Peyer's patch (tissue), 4 donors: ENCODE measurements around the gene BTLA. TPM values are rescaled to one million over a fixed set of nuclear protein-coding genes. Genes with fewer than 3 reads are reported as not detected.
"Not testable (repeated sequence)": the region's sequence is repeated elsewhere in the genome, so short reads cannot be mapped to it uniquely, and the experiment has no call there.

Source experiments
- DNase-seq, 3 donors: peaks; one replicate each; pipeline ENCODE4 v3.0.0-alpha.2; 2017 to 2019
- H3K27ac ChIP-seq, 4 donors: fragments of 200-600 bp; sonication (generic); one replicate each; pipeline ENCODE4 v1.5.1; 2016 to 2019
- H3K27me3 ChIP-seq, 2 donors: fragments of 200-600 bp; sonication (generic); one replicate each; pipeline ENCODE4 v1.5.1; 2019
- H3K36me3 ChIP-seq, 3 donors: fragments of 200-600 bp; sonication (generic); one replicate each; pipeline ENCODE4 v1.5.1; 2016 to 2019
- H3K4me1 ChIP-seq, 4 donors: fragments of 200-600 bp; sonication (generic); one replicate each; pipeline ENCODE4 v1.5.1; 2016 to 2019
- H3K4me3 ChIP-seq, 4 donors: fragments of 200-600 bp; sonication (generic); 1 replicate in 3 of 4; 2 replicates in 1 of 4; pipeline ENCODE4 v1.5.1; 2016 to 2019; ENCODE audit warnings: mild to moderate bottlenecking in 1 of 4
- H3K9me3 ChIP-seq, 4 donors: fragments of 200-600 bp; sonication (generic); one replicate each; pipeline ENCODE4 v1.5.1; 2016 to 2019; ENCODE audit warnings: mild to moderate bottlenecking in 1 of 4
- POLR2A ChIP-seq, 2 donors: fragments of 450-650 bp; IDR thresholded peaks; one replicate each; pipeline ENCODE4 v1.5.1; 2017; ENCODE audit warnings: antibody characterized with exemption in 2 of 2, mild to moderate bottlenecking in 2 of 2, moderate library complexity in 2 of 2
- total RNA-seq, 4 donors: library from RNA; depleted of rRNA; stranded (reverse); fragments of >200 nt; gene quantifications; one replicate each; pipeline ENCODE4 v1.1.0, GENCODE V29; 2016
- TF ChIP-seq, protein P1 (sequence below), 6 experiments: fragments of 450-650 bp in 4 of 6; fragments of 200-600 bp in 2 of 6; sonication (generic) in 1 of 6; IDR thresholded peaks; one replicate each; pipeline ENCODE4 v1.5.1; 2017 to 2019; ENCODE audit warnings: antibody characterized with exemption in 6 of 6, mild to moderate bottlenecking in 3 of 6, moderate library complexity in 1 of 6

BTLA gene
- total RNA-seq, 4 donors from 2014 or later, result 1.2 to 27.2 (median 1.8) TPM; not detected in 1

DNA sequence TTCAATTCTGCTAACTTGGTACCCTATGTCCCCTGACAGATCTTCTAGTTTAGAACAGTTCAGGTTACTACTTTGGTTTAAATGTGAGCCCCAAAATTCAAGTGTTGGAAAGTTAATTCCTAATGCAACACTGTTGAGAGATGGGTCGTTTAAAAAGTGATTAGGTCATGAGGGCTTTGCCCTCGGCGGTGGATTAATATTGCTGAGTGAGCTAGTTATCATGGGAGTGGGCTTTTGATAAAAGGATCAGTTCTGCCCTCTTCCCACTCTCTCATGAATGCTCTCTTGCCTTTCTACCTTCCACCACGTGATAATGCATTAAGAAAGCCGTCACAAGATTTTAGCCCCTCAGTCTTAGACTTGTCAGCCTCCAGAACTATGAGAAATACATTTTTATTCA is 72.1 kb downstream of the BTLA start:
- H3K9me3 ChIP-seq, result no peaks in the 10 kb centered on the region
- no peak overlapping the region for H3K27ac ChIP-seq
- no peaks in the 10 kb centered on the region for H3K4me1 ChIP-seq
- no peaks in the 10 kb centered on the region for H3K27me3 ChIP-seq
- H3K4me3 ChIP-seq, result no peak overlapping the region
- no peaks in the 10 kb centered on the region for H3K36me3 ChIP-seq
- TF ChIP-seq POLR2A (IDR thresholded peaks at IDR 0.05), result no peak
- TF ChIP-seq, protein P1, sequence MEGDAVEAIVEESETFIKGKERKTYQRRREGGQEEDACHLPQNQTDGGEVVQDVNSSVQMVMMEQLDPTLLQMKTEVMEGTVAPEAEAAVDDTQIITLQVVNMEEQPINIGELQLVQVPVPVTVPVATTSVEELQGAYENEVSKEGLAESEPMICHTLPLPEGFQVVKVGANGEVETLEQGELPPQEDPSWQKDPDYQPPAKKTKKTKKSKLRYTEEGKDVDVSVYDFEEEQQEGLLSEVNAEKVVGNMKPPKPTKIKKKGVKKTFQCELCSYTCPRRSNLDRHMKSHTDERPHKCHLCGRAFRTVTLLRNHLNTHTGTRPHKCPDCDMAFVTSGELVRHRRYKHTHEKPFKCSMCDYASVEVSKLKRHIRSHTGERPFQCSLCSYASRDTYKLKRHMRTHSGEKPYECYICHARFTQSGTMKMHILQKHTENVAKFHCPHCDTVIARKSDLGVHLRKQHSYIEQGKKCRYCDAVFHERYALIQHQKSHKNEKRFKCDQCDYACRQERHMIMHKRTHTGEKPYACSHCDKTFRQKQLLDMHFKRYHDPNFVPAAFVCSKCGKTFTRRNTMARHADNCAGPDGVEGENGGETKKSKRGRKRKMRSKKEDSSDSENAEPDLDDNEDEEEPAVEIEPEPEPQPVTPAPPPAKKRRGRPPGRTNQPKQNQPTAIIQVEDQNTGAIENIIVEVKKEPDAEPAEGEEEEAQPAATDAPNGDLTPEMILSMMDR (IDR thresholded peaks at IDR 0.05), result no peak
- DNase-seq, result no peak

- Histone ChIP-seq H3K4me3 (no peak overlapping the region), H3K27me3 (no peaks in the 10 kb centered on the region), H3K4me1 (no peaks in the 10 kb centered on the region), H3K27ac (no peak overlapping the region), H3K36me3 (no peaks in the 10 kb centered on the region), H3K9me3 (no peaks in the 10 kb centered on the region)
- TF ChIP-seq, protein P1 (IDR thresholded peaks at IDR 0.05), result no peak
- no peak for TF ChIP-seq POLR2A (IDR thresholded peaks at IDR 0.05)
- no peak for DNase-seq
Measured at GRCh38 chr3:112425858-112426750, 73.2 kb downstream of the BTLA start.

GRCh38 chr3:112425382-112425781 is 73.9 kb downstream of the BTLA start:
- Histone ChIP-seq H3K4me1 (no peaks in the 10 kb centered on the region), H3K4me3 (no peak overlapping the region), H3K27me3 (no peaks in the 10 kb centered on the region), H3K9me3 (no peaks in the 10 kb centered on the region), H3K27ac (no peak overlapping the region), H3K36me3 (no peaks in the 10 kb centered on the region)
- no peak for DNase-seq
- no peak for TF ChIP-seq POLR2A (IDR thresholded peaks at IDR 0.05)

DNA sequence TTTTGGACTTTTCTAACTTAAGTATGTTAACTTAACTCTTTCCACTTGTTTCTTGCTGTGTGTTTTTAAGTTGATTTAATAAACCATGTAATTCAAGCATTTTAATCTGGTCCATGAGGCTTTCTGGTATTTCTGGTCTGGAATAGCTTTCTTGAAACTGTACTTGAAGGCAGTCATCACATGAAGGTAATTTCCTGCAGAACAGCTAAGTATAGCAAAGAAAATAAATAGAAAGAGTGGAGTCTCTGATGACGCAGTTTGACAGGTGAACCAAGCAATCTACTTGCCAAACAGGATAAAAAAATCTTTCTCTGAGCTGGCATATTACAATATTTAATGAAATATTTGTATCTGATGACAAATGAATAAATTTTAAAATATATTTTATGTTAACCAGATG is 74.9 kb downstream of the BTLA start:
- TF ChIP-seq, protein P1 (IDR thresholded peaks at IDR 0.05), result no peak
- TF ChIP-seq POLR2A (IDR thresholded peaks at IDR 0.05), result no peak
- Histone ChIP-seq H3K4me1 (no peaks in the 10 kb centered on the region), H3K27me3 (no peaks in the 10 kb centered on the region), H3K4me3 (no peak overlapping the region), H3K27ac (no peak overlapping the region), H3K9me3 (no peaks in the 10 kb centered on the region), H3K36me3 (no peaks in the 10 kb centered on the region)
- no peak for DNase-seq

DNA sequence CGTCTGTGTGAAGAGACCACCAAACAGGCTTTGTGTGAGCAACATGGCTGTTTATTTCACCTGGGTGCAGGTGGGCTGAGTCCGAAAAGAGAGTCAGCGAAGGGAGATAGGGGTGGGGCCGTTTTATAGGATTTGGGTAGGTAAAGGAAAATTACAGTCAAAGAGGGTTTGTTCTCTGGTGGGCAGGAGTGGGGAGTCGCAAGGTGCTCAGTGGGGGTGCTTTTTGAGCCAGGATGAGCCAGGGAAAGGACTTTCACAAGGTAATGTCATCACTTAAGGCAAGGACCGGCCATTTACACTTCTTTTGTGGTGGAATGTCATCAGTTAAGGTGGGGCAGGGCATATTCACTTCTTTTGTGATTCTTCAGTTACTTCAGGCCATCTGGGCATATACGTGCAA is 76.4 kb downstream of the BTLA start:
- not testable (repeated sequence) for H3K9me3 ChIP-seq, H3K27me3 ChIP-seq, H3K36me3 ChIP-seq, DNase-seq, H3K4me1 ChIP-seq, H3K27ac ChIP-seq, H3K4me3 ChIP-seq

DNA sequence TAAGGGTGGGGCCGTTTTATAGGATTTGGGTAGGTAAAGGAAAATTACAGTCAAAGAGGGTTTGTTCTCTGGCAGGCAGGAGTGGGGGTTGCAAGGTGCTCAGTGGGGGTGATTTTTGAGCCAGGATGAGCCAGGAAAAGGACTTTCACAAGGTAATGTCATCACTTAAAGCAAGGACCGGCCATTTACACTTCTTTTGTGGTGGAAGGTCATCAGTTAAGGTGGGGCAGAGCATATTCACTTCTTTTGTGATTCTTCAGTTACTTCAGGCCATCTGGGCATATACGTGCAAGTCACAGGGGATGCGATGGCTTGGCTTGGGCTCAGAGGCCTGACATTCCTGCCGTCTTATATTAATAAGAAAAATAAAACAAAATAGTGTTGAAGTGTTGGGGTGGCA is 80.7 kb downstream of the BTLA start:
- H3K27ac ChIP-seq, H3K36me3 ChIP-seq, DNase-seq, H3K4me1 ChIP-seq, H3K9me3 ChIP-seq, H3K27me3 ChIP-seq, H3K4me3 ChIP-seq: not testable (repeated sequence)

GRCh38 chr3:112417696-112418318 is 81.5 kb downstream of the BTLA start:
- no peak for DNase-seq
- Histone ChIP-seq H3K27me3 (no peaks in the 10 kb centered on the region), H3K9me3 (no peaks in the 10 kb centered on the region), H3K4me3 (no peak overlapping the region), H3K36me3 (no peaks in the 10 kb centered on the region), H3K4me1 (peaks cover 0 to 6% (median 0%) of the 10 kb centered on the region in 4 donors), H3K27ac (no peak overlapping the region)
- TF ChIP-seq POLR2A (IDR thresholded peaks at IDR 0.05), result no peak
- TF ChIP-seq, protein P1 (IDR thresholded peaks at IDR 0.05), result no peak
